GM12875 (cell line): ENCODE data around the gene SIGLEC1.

Source experiments
- H3K4me3 ChIP-seq: one replicate; pipeline ENCODE4 v1.5.1; 2011; ENCODE audit warnings: low read depth, low read length, control low read depth
- CTCF ChIP-seq: IDR thresholded peaks from 2 replicates; pipeline ENCODE4 v1.5.1; 2011; ENCODE audit warnings: low read depth, mild to moderate bottlenecking, control low read depth, inconsistent platforms, low read length, moderate library complexity, borderline replicate concordance; ENCODE audit not compliant: insufficient read depth

SIGLEC1 gene

GRCh38 chr20:3745686-3746173 lies 33.3 kb upstream of the SIGLEC1 start:
- no peak overlapping the region for H3K4me3 ChIP-seq

GRCh38 chr20:3744806-3745685 lies 32.6 kb upstream of the SIGLEC1 start:
- no peak overlapping the region for H3K4me3 ChIP-seq
- no peak for TF ChIP-seq CTCF

More at GRCh38 chr20:3745686-3746173, 33.3 kb upstream of the SIGLEC1 start:
- TF ChIP-seq CTCF = no peak

DNA sequence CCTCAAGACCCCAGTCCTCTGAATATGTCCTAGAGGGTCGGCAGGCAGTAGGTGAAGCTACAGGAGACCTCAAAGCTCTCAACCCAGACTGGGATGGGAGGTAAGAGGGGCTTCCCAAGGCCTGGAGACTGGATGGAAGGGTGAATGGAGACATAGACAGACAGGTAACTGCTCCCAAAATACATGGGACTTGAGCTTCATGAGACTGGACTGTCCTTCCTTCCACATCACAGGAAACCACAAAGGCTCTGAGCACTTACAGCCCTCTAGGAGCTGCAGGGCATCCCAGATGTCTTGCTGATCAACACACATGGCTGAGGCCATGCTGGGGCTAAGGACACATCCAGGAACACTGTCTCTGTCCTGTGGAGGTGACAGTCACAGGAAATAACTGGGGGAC lies 31.6 kb upstream of the SIGLEC1 start:
- no peak overlapping the region for H3K4me3 ChIP-seq
- no peak for TF ChIP-seq CTCF

GRCh38 chr20:3743251-3743650 lies 30.9 kb upstream of the SIGLEC1 start:
- no peak for TF ChIP-seq CTCF
- H3K4me3 ChIP-seq = no peak overlapping the region

GRCh38 chr20:3741836-3742458 lies 29.5 kb upstream of the SIGLEC1 start:
- TF ChIP-seq CTCF = no peak
- H3K4me3 ChIP-seq = no peak overlapping the region

GRCh38 chr20:3740615-3741301 lies 28.4 kb upstream of the SIGLEC1 start:
- no peak for TF ChIP-seq CTCF
- no peak overlapping the region for H3K4me3 ChIP-seq
